Endodermal cell (in vitro differentiated cells): ENCODE measurements around the gene TPST1. TPM values are rescaled to one million over a fixed set of nuclear protein-coding genes. Genes with fewer than 3 reads are reported as not detected.

ENCODE experiments used
- DNase-seq: peaks from one replicate; pipeline ENCODE4 v3.0.0-alpha.2; 2017
- H3K27ac ChIP-seq: 2 replicates; pipeline ENCODE4 v1.5.1; 2013; ENCODE audit warnings: mild to moderate bottlenecking, low read depth, low read length, moderate library complexity
- H3K27me3 ChIP-seq: 2 replicates; pipeline ENCODE4 v1.6.1; 2013; ENCODE audit warnings: mild to moderate bottlenecking, low read length, moderate library complexity; ENCODE audit not compliant: insufficient read depth, control insufficient read depth, poor library complexity, severe bottlenecking
- H3K36me3 ChIP-seq: 2 replicates; pipeline ENCODE4 v1.7.0; 2013; ENCODE audit warnings: mild to moderate bottlenecking, low read length, moderate library complexity; ENCODE audit not compliant: control insufficient read depth, insufficient read depth
- H3K4me1 ChIP-seq: one replicate; pipeline ENCODE4 v1.7.0; 2013; ENCODE audit warnings: low read length; ENCODE audit not compliant: control insufficient read depth, insufficient read depth
- H3K4me3 ChIP-seq: 2 replicates; pipeline ENCODE4 v1.5.1; 2013; ENCODE audit warnings: mild to moderate bottlenecking, low read length, moderate library complexity
- H3K9ac ChIP-seq: 2 replicates; pipeline ENCODE4 v1.6.1; 2013; ENCODE audit warnings: mild to moderate bottlenecking, low read length, moderate library complexity; ENCODE audit not compliant: poor library complexity, severe bottlenecking; ENCODE audit errors: extremely low read depth
- H3K9me3 ChIP-seq: 2 replicates; pipeline ENCODE4 v1.6.1; 2013; ENCODE audit warnings: mild to moderate bottlenecking, low read length, moderate library complexity; ENCODE audit not compliant: control insufficient read depth
- H3K27ac Mint-ChIP-seq: 2 replicates; pipeline ENCODE4 v1.8.0; 2020; ENCODE audit warnings: mixed read lengths
- H3K27me3 Mint-ChIP-seq: 2 replicates; pipeline ENCODE4 v1.8.0; 2021; ENCODE audit warnings: mild to moderate bottlenecking, mixed read lengths; ENCODE audit not compliant: insufficient read depth
- H3K36me3 Mint-ChIP-seq: 2 replicates; pipeline ENCODE4 v1.8.0; 2020; ENCODE audit warnings: low read depth, mixed read lengths
- H3K4me1 Mint-ChIP-seq: 2 replicates; pipeline ENCODE4 v1.8.0; 2020; ENCODE audit warnings: mixed read lengths
- H3K4me3 Mint-ChIP-seq: 2 replicates; pipeline ENCODE4 v1.8.0; 2020; ENCODE audit warnings: mild to moderate bottlenecking, moderate library complexity, mixed read lengths
- H3K9me3 Mint-ChIP-seq: 2 replicates; pipeline ENCODE4 v1.8.0; 2020; ENCODE audit warnings: mild to moderate bottlenecking, mixed read lengths
- CTCF ChIP-seq: fragments of 200-600 bp; sonication (generic); conservative IDR thresholded peaks from 2 replicates; pipeline ENCODE4 v1.5.0; 2021; ENCODE audit warnings: antibody characterized with exemption, mild to moderate bottlenecking
- WGBS, 2 experiments: methylation state at CpG; one replicate each; pipeline versions ENCODE4 v1.1.5 to v1.1.7; 2013; ENCODE audit warnings: missing lambda C conversion rate in 2 of 2, mixed read lengths in 1 of 2; ENCODE audit not compliant: insufficient coverage in 1 of 2, insufficient read length in 1 of 2; 5-methylcytosine and 5-hydroxymethylcytosine counted together
- total RNA-seq, 2 donors: library from RNA; stranded (reverse); fragmentation: NEBNext Ultra II Directional in 1 of 2; extraction: Animal tissue kit (Norgen Biotek cat#: 25700) in 1 of 2; gene quantifications; 2 replicates in 1 of 2; 3 replicates in 1 of 2; pipeline ENCODE4 v1.2.1, GENCODE V29; 2021

TPST1 gene
- total RNA-seq, 2 donors from 2014 or later, result 38.3 to 43.8 TPM

- Mint-ChIP-seq H3K36me3 (peaks cover 39% of the 10 kb centered on the region), H3K27me3 (no peaks in the 10 kb centered on the region), H3K4me3 (no peak overlapping the region), H3K27ac (no peak overlapping the region), H3K4me1 (peaks cover 17% of the 10 kb centered on the region), H3K9me3 (no peaks in the 10 kb centered on the region)
- TF ChIP-seq CTCF, result no peak
- Histone ChIP-seq H3K9me3 (no peaks in the 10 kb centered on the region), H3K36me3 (peaks cover 8% of the 10 kb centered on the region), H3K4me3 (no peak overlapping the region), H3K27ac (no peak overlapping the region), H3K27me3 (no peaks in the 10 kb centered on the region), H3K4me1 (no peaks in the 10 kb centered on the region), H3K9ac (no peak overlapping the region)
- no peak for DNase-seq
- WGBS, 2 experiments, result 89 to 96% methylated on average over 5 of the region's 5 CpGs
These were observed 6.3 kb downstream of the TPST1 start for GRCh38 chr7:66211429-66211828.

GRCh38 chr7:66213637-66214036 is 8.5 kb downstream of the TPST1 start:
- Histone ChIP-seq H3K4me3 (no peak overlapping the region), H3K9me3 (no peaks in the 10 kb centered on the region), H3K27ac (no peak overlapping the region), H3K9ac (no peak overlapping the region), H3K4me1 (no peaks in the 10 kb centered on the region), H3K36me3 (peaks cover 8% of the 10 kb centered on the region), H3K27me3 (no peaks in the 10 kb centered on the region)
- DNase-seq, result no peak
- Mint-ChIP-seq H3K9me3 (no peaks in the 10 kb centered on the region), H3K4me1 (peaks cover 2% of the 10 kb centered on the region), H3K27me3 (no peaks in the 10 kb centered on the region), H3K27ac (no peak overlapping the region), H3K36me3 (peaks cover 44% of the 10 kb centered on the region), H3K4me3 (no peak overlapping the region)
- TF ChIP-seq CTCF, result no peak
- 96 to 100% methylated on average over 1 to 6 of the region's 6 CpGs for WGBS, 2 experiments

- H3K27me3 Mint-ChIP-seq, result no peaks in the 10 kb centered on the region
- no peaks in the 10 kb centered on the region for H3K27me3 ChIP-seq
- H3K27ac ChIP-seq, result no peak overlapping the region
- no peaks in the 10 kb centered on the region for H3K4me1 Mint-ChIP-seq
- no peak overlapping the region for H3K4me3 Mint-ChIP-seq
- no peaks in the 10 kb centered on the region for H3K9me3 Mint-ChIP-seq
- peaks cover 25% of the 10 kb centered on the region for H3K36me3 Mint-ChIP-seq
- WGBS, 2 experiments, result 95 to 96% methylated on average over 3 of the region's 4 CpGs
- H3K4me3 ChIP-seq, result no peak overlapping the region
- no peak for TF ChIP-seq CTCF
- no peaks in the 10 kb centered on the region for H3K36me3 ChIP-seq
- no peaks in the 10 kb centered on the region for H3K9me3 ChIP-seq
- no peak overlapping the region for H3K9ac ChIP-seq
- no peak for DNase-seq
- H3K27ac Mint-ChIP-seq, result no peak overlapping the region
- H3K4me1 ChIP-seq, result no peaks in the 10 kb centered on the region
These were observed 11.6 kb downstream of the TPST1 start for GRCh38 chr7:66216687-66217086.
